ENCODE measurements around the gene CD99.
"Not testable (repeated sequence)": the region's sequence is repeated elsewhere in the genome, so short reads cannot be mapped to it uniquely, and the experiment has no call there.

- TF ChIP-seq CTCF (conservative IDR thresholded peaks at IDR 0.05; ENCODE audit: low read length); EZH2phosphoT487 (IDR thresholded peaks at IDR 0.05; ENCODE audit: borderline replicate concordance): not testable (repeated sequence)
Observed at GRCh38 chrX:2675657-2676200, 15.4 kb upstream of the CD99 start.
